Measurements from ENCODE around the gene FAR2.
"Not testable (repeated sequence)": the region's sequence is repeated elsewhere in the genome, so short reads cannot be mapped to it uniquely, and the experiment has no call there.

FAR2 gene

DNA sequence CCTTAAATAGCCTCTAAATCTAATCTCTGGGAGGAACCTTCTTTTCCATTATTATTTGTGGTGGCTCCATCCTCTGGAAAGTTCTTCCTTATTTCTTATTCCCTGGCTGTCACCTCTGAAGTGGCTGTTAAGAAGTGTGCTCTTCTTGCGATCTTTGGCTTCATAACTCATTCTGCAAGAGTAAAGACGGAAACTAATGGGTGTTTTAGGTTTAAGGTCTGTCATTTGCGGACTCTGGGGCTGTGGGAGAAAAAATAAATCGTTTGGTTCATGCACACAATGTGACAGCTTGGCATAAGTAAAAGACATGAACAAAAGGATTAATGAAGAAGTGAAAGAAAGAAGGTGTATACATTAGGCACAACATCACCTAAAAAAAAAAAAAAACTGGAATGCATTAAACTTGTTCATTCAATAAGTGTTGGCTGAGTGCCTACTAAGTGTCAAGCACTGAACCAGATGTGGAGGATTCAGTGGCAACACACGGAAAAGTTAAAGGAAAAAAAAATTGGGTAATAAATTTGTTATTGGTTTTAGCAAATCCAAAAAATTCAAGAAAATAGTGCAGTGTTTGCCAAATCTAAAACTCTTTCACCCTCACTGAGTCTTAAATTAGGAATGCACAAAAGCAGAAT, 132.4 kb downstream of the FAR2 start:
- no peak for DNase-seq (ENCODE audit: low spot score)

- no peak for DNase-seq (ENCODE audit: low spot score)
These were observed 133.1 kb downstream of the FAR2 start for GRCh38 chr12:29282031-29282816.

DNA sequence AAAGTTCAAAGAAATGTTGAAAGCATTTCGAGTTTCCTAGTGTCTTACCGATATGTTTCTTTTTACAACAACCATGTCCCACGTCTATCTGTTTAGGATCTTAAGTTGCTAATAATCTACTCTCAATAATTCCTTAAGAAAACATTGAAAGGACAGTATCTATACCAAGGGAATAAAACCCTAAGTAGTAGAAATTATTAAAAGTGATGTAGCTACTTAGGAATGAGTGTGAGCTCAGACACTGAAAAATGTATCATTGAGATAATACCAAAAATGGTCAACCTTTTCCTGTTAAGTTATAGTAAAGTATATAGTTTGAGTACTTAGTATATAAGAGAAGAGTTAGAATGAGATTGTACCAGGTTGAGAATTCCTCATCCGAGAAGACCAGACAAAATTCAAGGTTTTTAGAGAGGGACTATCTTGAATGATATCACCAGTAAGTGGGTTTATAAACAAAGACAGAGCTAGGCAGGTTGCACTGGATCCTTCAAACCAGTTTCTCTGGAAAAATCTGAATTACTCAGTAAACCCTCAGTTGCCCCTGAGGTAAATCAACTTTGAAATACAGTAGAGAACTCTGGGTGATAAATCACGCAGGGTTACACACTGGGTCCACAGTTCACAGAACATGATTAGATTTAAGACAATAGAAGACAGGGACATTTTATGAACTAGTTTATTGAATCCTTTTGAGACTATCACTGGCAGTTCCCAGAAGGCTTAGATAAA, 135.1 kb downstream of the FAR2 start:
- DNase-seq (ENCODE audit: low spot score) = no peak

DNA sequence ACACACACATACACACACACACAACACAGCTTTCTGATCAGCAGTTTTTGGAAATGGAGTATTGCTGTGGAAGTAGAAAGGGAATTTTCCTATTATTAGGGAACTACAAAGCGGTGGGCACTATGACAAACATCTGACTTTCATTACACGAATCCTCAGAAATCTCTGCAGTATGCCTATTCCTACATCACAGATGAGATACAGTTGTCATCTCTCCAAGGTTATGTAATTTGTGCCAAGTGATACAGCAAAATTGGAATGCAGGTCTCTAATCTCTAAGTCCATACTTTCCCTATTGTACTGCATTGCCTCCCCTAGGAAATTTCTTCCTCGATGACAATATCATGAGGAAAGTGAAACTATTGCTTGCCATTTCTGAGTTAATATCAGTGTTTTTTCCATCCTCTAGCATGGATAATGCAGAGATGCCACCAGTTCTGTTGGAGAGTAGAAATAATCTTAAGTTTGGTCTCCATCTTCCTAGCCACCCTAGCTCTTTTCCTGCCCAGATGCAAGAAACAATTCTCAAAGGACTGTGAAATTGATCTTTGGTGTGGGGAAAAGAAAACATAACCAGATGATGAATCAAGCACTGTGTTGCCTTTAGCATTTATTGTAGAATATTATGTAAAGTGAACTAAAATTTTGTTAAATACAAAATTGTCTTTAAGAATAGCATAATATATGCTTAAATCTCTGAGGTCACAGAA, 137.2 kb downstream of the FAR2 start:
- DNase-seq (ENCODE audit: low spot score) = no peak

DNA sequence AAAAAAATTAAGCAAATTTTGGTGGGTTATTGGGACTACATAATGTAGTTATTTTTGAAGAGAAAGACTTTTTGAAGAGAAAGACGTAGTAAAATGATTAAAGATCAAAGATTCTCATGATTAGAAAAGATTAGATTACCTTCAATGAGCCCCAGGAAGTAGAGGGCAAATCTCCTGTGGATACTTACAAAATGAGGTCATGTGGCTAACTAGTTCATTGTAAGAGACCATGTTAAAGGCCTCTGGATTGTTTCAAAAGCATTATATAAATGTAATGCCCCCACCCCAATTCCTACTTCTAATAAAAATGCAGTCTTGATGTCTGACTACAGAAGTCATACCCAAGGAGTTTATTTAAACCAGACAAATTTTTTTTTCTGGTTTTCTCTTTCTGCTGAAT, 138.5 kb downstream of the FAR2 start:
- DNase-seq (ENCODE audit: low spot score) = no peak

DNA sequence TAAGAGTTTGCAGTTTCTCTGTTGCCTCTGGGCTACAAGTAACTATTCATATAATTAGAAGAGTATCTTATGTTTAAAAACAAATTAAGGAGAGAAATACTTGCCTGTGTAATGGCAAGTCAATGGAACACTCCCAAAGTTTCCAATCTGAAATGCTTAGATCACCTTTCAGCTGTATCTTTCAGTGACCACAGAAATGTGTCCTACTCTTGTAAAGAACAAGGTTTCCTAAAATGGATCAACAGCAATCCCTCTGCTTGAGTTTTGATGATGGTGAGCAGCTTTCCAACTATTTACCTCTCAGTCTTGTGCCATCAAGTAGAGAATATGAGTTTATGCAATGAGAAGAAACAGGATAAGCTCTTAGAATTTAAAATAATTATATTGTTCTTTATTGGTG, 139.0 kb downstream of the FAR2 start:
- no peak for DNase-seq (ENCODE audit: low spot score)

DNA sequence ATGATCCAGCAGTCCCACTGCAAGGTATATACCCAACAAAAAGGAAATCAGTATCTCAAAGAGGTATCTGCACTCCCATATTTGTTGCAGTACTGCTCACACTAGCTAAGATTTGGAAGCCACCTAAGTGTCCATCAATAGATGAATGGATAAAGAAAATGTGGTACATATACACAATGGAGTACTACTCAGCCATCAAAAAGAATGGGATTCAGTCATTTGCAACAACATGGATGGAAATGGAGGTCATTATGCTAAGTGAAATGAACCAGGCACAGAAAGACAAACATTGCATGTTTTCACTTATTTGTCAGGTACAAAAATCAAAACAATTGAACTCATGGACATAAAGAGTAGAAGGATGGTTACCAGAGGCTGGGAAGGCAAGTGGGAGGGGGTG, 141.4 kb downstream of the FAR2 start:
- DNase-seq (ENCODE audit: low spot score) = not testable (repeated sequence)

- DNase-seq (ENCODE audit: low spot score) = no peak
These were observed 142.1 kb downstream of the FAR2 start for GRCh38 chr12:29291226-29291625.

- no peak for DNase-seq (ENCODE audit: low spot score)
These were observed 150.6 kb downstream of the FAR2 start for GRCh38 chr12:29299633-29300032.

- no peak for DNase-seq (ENCODE audit: low spot score)
These were observed 152.0 kb downstream of the FAR2 start for GRCh38 chr12:29301114-29301513.

GRCh38 chr12:29304388-29304787, 155.3 kb downstream of the FAR2 start:
- DNase-seq (ENCODE audit: low spot score) = no peak

DNA sequence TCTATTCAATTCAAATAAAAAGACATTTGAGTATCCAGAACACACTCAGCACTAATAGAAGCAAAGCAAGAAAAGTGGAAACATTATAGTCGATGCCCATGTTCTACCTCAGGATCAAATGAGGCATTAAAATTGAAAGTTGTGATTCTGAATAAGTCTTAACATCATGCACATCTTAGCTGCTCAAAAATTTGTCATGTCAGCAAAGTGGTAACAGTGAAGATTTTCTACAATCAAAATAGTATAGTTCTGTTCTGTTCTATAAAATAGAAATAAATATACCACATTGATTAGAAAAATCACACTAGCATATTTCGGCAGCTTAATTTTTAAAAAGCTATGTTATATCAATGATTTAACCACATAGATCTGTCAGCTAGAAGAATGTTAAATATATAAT, 157.2 kb downstream of the FAR2 start:
- no peak for DNase-seq (ENCODE audit: low spot score)

GRCh38 chr12:29306682-29307081, 157.6 kb downstream of the FAR2 start:
- no peak for DNase-seq (ENCODE audit: low spot score)

GRCh38 chr12:29309320-29309902, 160.3 kb downstream of the FAR2 start:
- no peak for DNase-seq (ENCODE audit: low spot score)

DNA sequence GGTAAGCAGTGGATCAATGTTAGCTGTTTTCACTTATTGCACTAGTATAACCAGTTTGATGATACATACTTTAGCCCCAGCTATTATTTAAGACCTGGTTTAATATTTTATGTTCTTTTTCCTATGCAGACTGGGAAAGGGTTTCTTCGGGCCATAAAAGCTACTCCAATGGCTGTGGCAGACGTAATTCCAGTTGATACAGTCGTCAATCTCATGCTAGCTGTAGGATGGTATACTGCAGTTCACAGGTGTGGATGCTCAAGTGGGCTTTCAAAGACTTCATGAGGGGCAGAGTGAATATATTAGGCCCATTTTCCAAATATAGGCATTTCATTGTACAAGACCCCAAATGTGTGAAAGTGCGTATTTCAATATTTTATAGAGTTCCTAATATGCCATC, 161.8 kb downstream of the FAR2 start:
- no peak for DNase-seq (ENCODE audit: low spot score)

DNA sequence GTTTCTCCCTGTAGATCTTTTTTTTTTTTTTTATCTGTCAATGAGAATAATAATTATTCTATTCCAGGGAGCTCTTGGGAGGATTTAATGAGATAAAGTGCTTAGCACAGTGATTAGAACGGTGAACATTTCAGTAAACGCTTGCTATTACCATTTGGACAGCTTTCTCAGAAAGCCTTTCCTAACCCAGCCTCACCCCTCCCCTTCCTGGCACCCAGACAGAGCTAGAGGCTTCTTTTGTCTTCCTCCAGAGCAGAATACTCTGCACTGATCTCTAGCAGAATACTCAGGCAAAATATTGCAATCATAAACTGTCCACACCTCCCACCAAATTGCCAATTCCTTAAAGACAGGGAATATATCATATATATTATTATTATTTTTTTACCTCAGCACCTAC, 165.3 kb downstream of the FAR2 start:
- DNase-seq (ENCODE audit: low spot score) = no peak

GRCh38 chr12:29316752-29317151, 167.7 kb downstream of the FAR2 start:
- no peak for DNase-seq (ENCODE audit: low spot score)

DNA sequence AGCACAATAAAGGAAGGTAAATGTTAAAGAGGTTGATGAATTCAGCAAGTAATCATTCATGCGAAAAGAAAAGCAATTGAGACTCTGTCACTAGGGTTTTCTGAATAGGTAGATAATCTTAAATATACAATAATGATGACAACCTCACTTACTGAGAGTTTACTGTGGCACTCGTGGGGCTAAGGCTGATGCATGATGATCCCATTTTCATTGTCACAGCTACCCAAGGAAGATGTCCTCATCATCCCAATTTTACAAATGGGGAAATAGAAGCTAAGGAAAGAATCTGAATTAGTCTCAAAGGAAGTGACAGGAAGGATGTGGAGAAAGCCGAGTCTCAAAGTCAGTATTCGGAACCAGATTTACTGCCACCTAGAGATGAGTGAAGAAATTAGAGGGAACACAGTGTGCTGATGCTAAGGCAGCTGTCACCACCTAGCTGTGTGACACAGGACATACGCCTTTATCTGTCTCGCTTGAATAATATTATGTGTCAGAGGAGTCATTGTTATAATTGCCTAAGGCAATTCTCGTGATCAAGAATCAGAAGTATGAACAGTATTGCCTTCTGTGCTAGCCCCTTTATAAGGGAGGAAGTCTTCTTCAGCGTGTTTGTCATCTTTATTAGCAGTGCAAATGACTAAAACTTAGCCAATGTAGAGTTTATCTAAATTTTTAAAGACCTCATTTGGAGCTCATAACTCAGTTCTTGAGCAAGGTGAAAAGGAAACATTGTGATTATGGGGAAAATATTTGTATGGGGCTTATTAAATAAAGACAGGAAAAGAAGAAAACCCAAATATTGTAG, 168.7 kb downstream of the FAR2 start:
- peak; percentile 60 for DNase-seq (ENCODE audit: low spot score)

GRCh38 chr12:29320295-29321085, 171.4 kb downstream of the FAR2 start:
- DNase-seq (ENCODE audit: low spot score) = no peak

- DNase-seq (ENCODE audit: low spot score) = no peak
These were observed 173.1 kb downstream of the FAR2 start for GRCh38 chr12:29322157-29322556.

Measured in germinal center (tissue), 1 donor.